ENCODE measurements around the gene NOXO1. TPM values are rescaled to one million over a fixed set of nuclear protein-coding genes. Genes with fewer than 3 reads are reported as not detected.

NOXO1 gene, protein sequence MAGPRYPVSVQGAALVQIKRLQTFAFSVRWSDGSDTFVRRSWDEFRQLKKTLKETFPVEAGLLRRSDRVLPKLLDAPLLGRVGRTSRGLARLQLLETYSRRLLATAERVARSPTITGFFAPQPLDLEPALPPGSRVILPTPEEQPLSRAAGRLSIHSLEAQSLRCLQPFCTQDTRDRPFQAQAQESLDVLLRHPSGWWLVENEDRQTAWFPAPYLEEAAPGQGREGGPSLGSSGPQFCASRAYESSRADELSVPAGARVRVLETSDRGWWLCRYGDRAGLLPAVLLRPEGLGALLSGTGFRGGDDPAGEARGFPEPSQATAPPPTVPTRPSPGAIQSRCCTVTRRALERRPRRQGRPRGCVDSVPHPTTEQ
- not detected for total RNA-seq

DNA sequence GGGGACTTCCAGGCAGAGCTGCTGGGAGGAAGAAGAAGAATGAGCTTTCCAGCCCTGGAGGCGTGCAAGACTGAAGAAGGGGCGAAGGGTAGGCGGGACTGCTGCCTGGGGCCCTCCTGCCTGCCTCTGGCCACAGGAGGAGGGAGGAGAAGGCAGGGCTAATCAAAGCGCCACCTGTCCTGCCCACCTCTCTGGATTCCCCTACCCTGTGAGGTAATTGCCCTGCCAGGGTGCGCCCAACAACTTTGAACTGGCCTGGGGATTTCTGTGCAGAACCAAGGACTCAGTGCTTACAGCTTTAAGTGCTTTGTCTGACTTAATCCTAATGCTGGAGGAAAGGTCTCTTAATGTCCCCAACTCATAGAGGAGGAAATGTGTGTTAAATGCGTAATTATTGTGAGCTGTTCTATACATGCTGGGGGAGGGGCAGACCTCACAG is at the start of gene NOXO1:
TSS of gene NOXO1 (minus strand) at position 72 of the 439 bp plus-strand sequence. CDS start 290 bp downstream, outside the sequence.
- no peaks in the 10 kb centered on the region for H3K9me3 ChIP-seq
- peaks cover 10 to 16% of the 10 kb centered on the region in 2 donors for H3K4me1 ChIP-seq
- H3K4me3 ChIP-seq = no peak within 1 kb of the TSS
- intact Hi-C loops (cut with DNase I) = no loop called here
- DNase-seq (ENCODE audit: low spot score in 2 of 2) = no peak
- H3K27me3 ChIP-seq = peaks cover 17% of the 10 kb centered on the region
- TF ChIP-seq, protein P1, sequence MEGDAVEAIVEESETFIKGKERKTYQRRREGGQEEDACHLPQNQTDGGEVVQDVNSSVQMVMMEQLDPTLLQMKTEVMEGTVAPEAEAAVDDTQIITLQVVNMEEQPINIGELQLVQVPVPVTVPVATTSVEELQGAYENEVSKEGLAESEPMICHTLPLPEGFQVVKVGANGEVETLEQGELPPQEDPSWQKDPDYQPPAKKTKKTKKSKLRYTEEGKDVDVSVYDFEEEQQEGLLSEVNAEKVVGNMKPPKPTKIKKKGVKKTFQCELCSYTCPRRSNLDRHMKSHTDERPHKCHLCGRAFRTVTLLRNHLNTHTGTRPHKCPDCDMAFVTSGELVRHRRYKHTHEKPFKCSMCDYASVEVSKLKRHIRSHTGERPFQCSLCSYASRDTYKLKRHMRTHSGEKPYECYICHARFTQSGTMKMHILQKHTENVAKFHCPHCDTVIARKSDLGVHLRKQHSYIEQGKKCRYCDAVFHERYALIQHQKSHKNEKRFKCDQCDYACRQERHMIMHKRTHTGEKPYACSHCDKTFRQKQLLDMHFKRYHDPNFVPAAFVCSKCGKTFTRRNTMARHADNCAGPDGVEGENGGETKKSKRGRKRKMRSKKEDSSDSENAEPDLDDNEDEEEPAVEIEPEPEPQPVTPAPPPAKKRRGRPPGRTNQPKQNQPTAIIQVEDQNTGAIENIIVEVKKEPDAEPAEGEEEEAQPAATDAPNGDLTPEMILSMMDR (IDR thresholded peaks at IDR 0.05) = no peak
- H3K36me3 ChIP-seq = peaks cover 34 to 37% of the 10 kb centered on the region in 2 donors
- no peak within 1 kb of the TSS for H3K27ac ChIP-seq

DNA sequence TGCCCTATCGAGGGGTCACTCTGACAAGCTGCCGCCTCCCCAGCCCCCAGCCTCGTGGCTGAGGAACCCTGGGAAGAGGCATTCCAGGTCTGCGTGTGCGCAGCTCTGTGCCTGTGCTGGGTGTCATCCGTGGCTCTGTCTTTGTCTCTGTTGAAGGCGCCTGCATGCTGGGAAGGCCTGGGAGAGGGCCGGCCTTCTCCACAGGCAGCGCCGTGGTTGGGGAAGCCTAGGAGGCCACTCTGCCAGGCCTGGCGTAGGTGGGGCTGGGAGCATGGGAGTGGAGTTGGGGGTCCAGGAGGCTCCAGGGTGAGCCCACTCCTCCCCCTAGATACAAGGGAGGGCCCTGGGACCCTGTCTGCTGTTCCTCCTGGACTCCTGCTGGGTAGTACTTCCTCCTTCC is 48.8 kb upstream of the NOXO1 start:
- H3K27ac ChIP-seq = peak overlapping the region in 1 of 2 donors; percentile 19
- H3K4me1 ChIP-seq = peaks cover 24 to 43% of the 10 kb centered on the region in 2 donors
- H3K27me3 ChIP-seq = no peaks in the 10 kb centered on the region
- intact Hi-C loops (cut with DNase I) = no loop called here
- TF ChIP-seq, protein P1 (IDR thresholded peaks at IDR 0.05) = no peak
- H3K9me3 ChIP-seq = no peaks in the 10 kb centered on the region
- H3K4me3 ChIP-seq = no peak overlapping the region
- no peak for DNase-seq (ENCODE audit: low spot score in 2 of 2)
- H3K36me3 ChIP-seq = no peaks in the 10 kb centered on the region

DNA sequence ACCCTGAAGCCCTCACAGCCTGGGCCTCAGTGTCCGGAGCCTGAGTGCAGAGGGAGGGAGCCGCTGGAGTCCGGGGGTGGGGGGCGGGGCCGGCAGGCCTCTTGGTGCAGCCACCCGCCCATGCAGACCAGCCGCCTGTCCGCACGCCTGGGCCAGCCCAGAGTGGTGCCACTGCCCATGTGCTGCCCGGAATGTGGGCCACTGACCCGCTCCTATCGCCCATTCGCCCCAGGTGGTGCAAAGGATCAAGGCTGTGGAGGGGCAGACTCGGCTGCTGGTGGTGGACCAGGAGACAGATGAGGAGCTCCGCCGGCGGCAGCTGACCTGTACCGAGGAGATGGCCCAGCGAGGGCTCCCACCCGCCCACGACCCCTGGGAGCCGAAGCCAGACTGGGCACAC is 48.1 kb upstream of the NOXO1 start:
- intact Hi-C loops (cut with DNase I) = loop anchor here (10.0 kb wide), 1 partner anchor 225 kb away; the partner anchor contains the start of gene ECI1
- Histone ChIP-seq H3K9me3 (no peaks in the 10 kb centered on the region), H3K4me1 (peaks cover 20 to 38% of the 10 kb centered on the region in 2 donors), H3K27ac (no peak overlapping the region), H3K36me3 (no peaks in the 10 kb centered on the region), H3K4me3 (peak overlapping the region in 1 of 2 donors; percentile 9), H3K27me3 (no peaks in the 10 kb centered on the region)
- TF ChIP-seq, protein P1 (IDR thresholded peaks at IDR 0.05) = no peak
- DNase-seq (ENCODE audit: low spot score in 2 of 2) = no peak

DNA sequence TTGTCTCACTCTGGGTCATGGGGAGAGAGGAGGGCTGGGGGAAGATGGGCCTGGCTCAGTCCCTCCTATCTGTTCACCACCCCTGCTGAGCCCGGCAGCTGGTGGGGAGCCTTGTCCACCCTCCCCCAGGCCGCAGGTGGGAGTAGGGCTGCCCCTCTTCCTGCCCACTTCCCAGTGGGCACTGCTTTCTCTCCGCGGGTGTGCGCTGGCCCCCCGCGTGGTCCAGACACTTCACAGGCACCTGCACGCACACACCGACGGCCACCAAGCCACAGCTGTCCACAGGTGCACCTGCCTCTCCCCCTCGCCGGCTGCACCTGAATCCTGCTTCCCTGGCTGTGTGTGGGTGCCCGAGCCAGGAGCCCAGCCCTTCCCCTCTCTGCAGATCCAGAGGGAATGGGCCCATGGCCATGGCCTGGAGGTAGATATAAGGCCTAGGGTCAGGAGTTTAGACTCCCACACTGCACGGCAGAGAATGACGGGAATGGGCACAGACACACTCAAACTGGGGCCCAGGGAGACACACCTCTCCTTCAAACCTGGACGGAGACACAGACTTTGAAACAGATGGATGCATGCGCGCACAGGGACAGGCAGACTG is 47.5 kb upstream of the NOXO1 start:
- Histone ChIP-seq H3K9me3 (no peaks in the 10 kb centered on the region), H3K27me3 (no peaks in the 10 kb centered on the region), H3K4me1 (peaks cover 20 to 34% of the 10 kb centered on the region in 2 donors), H3K4me3 (peak overlapping the region; percentile 9 to 64), H3K36me3 (no peaks in the 10 kb centered on the region), H3K27ac (peak overlapping the region; percentile 27 to 45)
- DNase-seq (ENCODE audit: low spot score in 2 of 2) = no peak
- intact Hi-C loops (cut with DNase I) = loop anchor here (10.0 kb wide), 1 partner anchor 226 kb away; the partner anchor contains the start of gene ECI1
- TF ChIP-seq, protein P1 (IDR thresholded peaks at IDR 0.05) = no peak

DNA sequence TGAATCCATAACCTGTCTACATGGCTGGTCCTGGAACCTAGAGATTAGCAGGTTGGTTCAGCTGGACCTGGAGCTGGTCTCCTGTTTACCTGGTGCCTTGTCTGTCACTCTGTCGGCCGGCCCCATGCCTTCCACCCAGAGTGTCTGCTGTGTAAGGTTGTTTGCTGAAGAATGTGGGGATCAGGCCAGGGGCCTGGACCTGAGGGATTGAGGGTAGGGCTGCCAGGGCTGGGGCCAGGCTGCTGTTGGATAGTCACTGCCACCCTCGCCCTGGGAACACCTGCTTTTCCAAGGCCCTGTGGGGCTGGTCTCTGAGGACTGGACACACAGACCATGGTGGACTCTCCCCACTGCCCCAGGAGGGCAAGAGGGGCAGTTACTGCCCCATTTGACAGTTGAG is 46.9 kb upstream of the NOXO1 start:
- Histone ChIP-seq H3K36me3 (no peaks in the 10 kb centered on the region), H3K27me3 (no peaks in the 10 kb centered on the region), H3K4me3 (peak overlapping the region; percentile 64 to 90), H3K27ac (peak overlapping the region; percentile 27 to 45), H3K4me1 (peaks cover 20 to 34% of the 10 kb centered on the region in 2 donors), H3K9me3 (no peaks in the 10 kb centered on the region)
- no peak for DNase-seq (ENCODE audit: low spot score in 2 of 2)
- intact Hi-C loops (cut with DNase I) = loop anchor here (10.0 kb wide), 1 partner anchor 227 kb away; the partner anchor contains the start of gene ECI1
- TF ChIP-seq, protein P1 (IDR thresholded peaks at IDR 0.05) = no peak

Data from ascending aorta (tissue), 2 donors.